ENCODE results near the gene SNHG17.
"Not testable (repeated sequence)": the region's sequence is repeated elsewhere in the genome, so short reads cannot be mapped to it uniquely, and the experiment has no call there.

Gene SNHG17

DNA sequence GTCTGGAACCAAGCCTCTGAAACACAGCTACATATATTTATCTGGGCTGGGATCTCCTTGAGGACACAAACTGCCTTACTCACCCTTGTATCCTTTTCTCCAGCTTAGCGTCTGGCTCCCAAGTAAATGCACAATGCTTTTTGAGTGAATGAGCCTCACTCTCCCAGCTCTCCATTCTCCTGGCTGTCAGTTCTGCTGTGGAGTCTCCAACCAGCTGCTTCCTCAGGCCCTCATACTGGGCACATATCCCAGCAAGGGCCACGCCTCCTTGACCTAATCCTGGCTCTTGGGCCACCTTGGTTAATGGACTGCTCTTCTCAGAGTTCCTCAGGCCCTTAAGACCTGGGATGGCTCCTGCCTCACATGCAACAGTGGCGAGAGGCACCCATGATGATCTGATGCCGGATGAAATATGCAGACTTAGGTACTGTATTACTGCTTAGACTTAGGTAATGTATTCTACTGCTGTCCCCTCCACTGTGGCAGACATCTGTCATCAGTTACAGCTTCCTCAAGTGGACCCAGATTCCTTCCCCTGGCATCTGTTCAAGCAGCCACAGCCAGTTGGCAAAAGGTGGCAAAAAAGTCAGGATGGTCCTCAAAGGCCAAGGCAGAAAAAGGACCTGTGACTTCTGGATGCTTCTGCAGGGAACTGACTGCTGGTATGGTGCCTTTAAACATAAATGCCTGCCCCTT is 16.5 kb downstream of the SNHG17 start:
- DNase-seq (ENCODE audit: low spot score), result no peak

DNA sequence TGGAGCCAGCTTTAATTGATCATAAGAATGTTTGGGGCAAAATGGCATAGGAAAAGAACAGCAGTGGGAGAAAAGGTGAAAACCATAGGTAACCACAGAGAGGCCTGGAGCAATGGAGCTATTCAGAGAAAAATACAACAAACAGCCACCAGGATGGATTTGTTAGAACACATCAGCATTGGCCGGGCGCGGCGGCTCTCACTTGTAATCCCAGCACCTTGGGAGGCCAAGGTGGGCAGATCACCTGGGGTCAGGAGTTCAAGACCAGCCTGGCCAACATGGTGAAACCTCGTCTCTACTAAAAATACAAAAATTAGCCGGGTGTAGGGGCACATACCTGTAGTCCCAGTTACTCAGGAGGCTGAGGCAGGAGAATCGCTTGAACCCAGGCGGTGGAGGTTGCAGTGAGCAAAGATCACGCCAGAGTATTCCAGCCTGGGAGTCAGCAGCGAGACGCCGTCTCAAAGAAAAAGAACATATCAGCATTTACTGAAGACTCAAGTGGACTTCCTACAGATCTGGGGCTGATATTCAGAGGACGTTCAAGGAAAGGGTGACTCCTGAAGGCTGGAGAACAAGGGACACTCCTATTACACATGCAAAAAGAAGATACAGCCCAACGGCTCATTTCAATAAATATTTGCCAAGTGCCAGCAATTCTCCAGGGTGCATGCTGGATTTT is 20.2 kb downstream of the SNHG17 start:
- DNase-seq (ENCODE audit: low spot score), result no peak

DNA sequence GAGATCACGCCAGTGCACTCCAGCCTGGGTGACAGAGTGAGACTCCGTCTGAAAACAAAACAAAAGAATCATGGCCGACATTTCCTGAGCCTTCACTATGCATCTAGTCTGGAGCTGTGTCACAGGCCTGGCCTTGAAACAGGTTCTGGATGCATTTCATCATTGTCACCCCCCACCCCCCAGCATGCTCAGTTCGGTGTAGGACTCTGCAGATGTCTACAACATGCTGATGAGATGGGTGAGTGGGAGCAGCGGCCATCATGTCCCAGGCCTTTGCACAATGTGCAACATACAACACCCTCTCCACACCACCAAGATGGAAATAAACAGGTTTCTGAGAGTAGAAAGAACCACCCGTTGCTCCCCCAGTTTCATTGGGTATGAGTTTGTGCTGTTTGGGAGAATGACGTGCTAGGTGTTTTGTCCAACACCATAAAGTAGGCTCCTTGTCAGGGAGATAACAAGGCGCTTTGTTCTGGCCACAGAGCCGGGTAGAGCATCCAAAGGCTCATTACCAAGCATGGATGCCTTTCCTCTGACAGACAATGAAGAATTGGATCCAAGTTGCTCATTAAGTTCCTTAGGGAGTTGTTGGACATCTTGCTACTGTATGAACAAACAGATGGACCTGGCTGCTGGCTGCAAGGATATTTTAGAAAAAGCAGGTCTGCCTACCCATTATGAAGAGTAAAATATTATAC is 22.1 kb downstream of the SNHG17 start:
- no peak for DNase-seq (ENCODE audit: low spot score)

DNA sequence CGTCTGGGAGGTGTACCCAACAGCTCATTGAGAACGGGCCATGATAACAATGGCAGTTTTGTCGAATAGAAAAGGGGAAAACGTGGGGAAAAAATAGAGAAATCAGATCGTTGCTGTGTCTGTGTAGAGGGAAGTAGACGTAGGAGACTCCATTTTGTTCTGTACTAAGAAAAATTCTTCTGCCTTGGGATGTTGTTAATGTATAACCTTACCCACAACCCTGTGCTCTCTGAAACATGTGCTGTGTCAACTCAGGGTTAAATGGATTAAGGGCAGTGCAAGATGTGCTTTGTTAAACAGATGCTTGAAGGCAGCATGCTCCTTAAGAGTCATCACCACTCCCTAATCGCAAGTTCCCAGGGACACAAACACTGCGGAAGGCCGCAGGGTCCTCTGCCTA is 27.3 kb downstream of the SNHG17 start:
- not testable (repeated sequence) for DNase-seq (ENCODE audit: low spot score)

DNA sequence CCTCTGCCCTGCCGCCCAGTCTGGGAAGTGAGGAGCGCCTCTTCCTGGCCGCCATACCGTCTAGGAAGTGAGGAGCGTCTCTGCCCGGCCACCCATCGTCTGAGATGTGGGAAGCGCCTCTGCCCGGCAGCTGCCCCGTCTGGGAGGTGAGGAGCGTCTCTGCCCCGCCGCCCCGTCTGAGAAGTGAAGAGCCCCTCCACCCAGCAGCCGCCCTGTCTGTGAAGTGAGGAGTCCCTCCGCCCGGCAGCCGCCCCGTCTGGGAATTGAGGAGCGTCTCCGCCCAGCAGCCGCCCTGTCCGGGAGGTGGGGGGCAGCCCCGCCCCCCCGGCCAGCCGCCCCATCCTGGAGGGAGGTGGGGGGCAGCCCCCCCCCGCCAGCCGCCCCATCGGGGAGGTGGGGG is 27.8 kb downstream of the SNHG17 start:
- no peak for DNase-seq (ENCODE audit: low spot score)

DNA sequence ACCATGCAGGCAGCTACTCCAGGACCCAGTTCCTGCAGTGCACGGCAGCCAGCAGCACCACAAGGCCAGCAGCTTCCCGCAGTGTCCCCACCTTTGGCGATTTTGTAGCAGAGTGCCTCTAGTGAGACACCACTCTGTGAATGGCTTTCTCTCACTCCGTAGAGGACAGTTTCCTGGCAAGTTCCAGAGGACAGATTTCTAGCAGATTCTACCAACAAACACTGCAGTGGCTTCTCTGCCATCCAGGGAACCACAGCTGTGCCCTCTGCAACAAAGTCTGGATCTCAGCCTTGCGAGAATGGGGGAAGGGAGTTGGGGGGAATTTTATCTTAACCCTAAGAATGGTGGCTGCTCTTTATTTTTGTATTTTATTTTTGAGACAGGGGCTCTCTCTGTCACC is 28.7 kb downstream of the SNHG17 start:
- DNase-seq (ENCODE audit: low spot score), result no peak

DNA sequence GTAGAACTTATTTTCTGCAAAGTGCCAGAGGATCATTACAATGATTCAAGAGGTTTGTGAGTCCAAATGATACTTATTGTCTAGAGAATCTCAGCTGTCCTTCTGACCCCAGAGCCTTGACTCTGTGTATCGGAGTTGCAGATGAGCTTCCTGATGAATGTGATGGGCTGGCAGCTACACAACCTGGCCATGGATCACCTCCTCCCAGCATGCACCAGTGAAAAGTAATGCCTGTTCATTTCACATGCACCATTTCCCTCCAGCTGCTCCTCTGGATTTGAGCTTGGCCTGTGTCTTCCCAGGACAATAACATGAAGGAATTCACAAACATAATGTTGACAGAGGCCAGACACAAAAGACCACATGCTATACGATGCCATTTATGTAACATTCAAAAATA is 30.0 kb downstream of the SNHG17 start:
- no peak for DNase-seq (ENCODE audit: low spot score)

DNA sequence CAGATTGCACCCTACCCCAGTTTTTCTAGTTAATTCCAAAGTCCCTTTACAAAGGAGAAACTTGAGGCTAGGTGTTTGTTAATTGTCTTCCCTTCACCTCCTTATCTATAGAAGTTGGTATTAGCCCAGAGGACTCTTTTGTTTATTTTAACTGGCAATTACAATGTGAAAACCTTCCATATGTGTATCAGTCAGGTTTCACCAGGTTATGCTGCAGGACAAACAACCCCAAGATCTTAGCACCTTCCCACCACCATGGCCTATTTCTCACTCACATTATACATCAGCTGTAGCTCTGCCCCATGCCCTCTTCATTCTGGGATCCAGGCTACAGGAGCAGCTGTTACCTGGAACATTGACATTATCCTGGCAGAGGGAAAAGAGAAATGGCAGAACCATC is 31.1 kb downstream of the SNHG17 start:
- no peak for DNase-seq (ENCODE audit: low spot score)

DNA sequence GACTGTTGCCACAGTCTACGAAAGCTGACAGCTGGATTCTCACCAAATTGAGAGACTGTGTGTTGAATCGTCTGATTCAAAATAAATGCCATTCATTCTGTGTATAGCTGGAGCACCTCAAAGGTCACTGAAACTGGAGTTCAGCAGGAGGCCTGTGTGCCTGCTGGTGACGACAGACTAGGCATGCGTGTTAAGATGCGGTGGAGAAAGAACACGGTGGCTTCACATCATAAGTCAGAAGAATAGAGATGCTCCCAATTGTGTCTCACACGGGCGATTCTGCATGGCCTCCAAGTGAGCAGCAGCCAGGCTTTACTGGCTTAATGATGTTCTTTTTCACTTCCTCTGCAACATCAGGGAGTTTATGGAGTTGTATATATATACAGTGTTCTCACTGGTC is 32.3 kb downstream of the SNHG17 start:
- no peak for DNase-seq (ENCODE audit: low spot score)

DNA sequence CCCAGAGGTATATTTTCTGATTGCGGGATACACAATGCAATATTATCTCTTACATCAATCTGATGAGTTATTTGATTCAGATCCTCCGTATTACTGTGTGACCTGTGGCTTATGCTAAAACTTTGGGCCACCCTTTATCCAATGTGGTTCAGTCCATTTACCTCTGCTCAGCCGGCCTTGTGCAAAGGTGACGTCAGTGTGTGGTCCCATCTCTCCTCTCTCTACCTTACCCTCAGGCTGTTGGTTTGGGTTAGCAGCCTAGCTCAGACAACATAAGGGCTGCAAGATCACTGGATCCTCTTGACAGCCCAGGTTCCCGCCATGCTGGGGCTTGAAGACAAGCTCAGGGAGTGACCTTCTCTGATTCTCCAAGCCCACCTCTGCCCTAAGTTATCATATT is 33.0 kb downstream of the SNHG17 start:
- no peak for DNase-seq (ENCODE audit: low spot score)

DNA sequence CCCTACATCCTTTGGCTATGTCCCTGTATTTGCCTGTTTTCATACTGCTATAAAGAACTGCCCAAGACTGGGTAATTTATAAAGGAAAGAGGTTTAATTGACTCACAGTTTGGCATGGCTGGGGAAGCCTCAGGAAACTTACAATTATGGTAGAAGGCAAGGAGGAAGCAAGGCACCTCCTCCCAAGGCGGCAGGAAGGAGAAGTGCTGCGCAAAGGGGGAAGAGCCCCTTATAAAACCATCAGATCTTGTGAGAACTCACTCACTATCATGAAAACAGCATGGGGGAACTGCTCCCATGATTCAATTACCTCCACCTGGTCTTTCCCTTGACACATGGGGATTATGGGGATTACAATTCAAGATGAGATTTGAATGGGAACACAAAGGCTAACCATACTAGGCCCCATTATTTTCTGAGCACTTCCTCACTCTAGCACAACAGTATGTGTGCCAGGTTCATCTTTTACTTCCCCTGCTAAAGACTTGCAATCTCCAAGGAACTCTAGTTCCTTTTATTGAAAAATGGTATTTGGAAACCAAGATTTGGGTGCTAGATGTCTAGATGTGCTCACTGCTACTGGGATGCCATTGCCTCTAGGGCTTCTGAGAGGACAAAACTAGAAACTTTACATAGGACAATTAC is 39.3 kb downstream of the SNHG17 start:
- DNase-seq (ENCODE audit: low spot score), result not testable (repeated sequence)

DNA sequence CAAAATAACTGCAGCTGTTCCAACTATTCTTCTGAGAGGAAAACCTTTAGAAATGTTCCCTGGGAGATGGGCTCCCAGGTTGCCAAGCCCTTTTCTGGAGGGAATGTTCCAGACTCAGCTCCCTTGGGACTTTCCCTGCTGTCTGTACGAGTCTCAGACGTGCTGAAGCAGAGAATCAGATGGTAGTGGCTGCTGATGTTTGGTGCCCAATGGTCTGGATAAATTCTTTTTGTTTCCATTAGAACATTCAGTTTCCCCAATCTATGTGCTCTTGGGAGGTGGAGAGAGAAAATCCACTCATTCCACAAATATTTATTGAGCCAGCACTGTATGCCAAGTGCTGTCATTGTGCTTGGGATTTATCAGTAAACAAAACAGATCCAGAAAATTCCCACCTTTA is 40.0 kb downstream of the SNHG17 start:
- DNase-seq (ENCODE audit: low spot score), result no peak

DNA sequence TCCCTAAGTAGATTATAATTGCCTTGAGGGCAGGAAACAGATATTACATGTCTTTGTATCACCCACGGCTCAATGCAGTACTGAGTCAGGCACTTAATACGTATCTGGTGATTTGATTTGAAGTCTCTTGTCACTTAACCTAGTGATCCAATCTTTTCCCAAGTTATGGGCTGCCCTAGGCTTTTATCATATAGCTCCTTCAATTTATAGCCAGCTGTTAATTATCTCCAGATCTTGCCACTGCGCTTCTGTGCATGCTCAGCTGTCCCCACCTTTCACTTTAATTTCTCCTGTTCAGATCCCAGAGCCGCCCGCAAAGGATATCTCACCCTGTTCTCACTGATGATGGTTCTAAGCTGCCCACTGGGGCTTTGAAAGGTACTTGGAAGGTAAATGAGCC is 41.9 kb downstream of the SNHG17 start:
- no peak for DNase-seq (ENCODE audit: low spot score)

DNA sequence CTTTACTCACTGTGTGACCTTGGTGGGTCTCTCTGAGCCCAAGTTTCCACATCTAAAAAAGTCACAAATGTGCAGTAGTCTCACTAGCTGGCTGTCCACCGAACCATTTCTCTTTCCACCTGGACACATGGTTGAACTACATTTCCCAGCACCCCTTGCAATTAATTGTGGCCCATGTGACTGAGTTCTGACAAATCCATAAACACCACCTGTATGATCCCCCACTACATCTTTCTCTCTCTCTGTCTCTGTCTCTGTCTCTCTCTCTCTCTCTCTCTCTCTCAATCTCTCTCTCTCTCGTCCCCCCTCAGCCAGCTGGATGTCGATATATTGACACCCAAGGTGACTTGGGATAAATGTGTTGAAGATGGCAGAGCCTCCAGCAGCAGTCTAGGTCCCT is 42.8 kb downstream of the SNHG17 start:
- no peak for DNase-seq (ENCODE audit: low spot score)

DNA sequence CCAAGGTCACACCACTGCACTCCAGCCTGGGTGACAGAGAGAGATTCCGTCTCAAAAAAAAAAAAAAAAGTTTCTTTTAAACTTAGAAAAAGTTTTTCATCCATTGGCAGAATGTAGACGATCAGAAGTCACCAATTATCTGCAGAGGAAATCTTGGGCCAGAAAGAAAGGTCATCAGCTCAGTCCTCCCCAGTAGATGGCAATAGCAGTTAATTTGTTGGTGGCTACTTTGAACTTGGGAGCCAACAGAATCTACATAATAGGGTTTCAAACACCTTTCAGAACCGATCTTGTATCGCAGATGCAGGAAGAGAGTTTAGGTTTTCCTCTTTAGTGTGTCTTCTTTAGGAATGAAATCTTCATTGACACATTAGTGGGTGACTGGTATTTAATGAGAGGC is 47.2 kb downstream of the SNHG17 start:
- DNase-seq (ENCODE audit: low spot score), result no peak

DNA sequence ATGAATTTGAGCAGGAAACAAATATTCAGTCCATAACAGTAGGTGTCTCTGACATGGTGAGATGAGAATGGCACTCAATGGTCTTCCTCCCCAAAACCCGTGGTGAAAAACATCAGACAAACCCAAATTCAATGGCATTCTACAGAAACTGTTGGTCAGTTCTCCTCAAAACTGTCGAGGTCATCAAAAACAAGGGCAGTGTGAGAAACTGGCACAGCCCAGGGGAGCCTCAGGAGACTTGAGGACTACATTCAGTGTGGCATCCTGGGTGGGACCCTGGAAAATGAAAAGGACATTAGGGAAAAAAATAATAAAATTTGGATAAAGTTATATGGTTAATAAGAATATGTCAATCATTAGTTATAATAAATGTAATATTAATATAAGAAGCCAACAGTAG is 48.3 kb downstream of the SNHG17 start:
- no peak for DNase-seq (ENCODE audit: low spot score)

DNA sequence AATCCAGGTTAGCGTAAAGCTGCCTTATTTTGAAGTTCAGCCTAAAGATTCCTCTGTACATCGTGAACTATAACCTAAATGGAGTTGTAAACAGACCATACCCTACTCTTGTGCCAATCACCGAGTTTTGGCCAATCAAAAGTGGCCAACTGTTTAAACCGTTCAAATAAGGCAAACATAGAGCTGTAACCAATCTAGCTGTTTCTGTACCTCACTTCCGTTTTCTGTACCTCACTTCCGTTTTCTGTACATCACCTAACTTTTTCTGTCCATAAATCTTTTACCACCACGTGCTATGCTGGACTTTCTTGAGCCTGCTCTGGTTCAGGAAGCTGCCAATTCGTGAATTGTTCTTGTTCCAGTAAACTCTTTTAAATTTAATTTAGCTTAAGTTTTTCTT is 49.1 kb downstream of the SNHG17 start:
- DNase-seq (ENCODE audit: low spot score), result no peak

DNA sequence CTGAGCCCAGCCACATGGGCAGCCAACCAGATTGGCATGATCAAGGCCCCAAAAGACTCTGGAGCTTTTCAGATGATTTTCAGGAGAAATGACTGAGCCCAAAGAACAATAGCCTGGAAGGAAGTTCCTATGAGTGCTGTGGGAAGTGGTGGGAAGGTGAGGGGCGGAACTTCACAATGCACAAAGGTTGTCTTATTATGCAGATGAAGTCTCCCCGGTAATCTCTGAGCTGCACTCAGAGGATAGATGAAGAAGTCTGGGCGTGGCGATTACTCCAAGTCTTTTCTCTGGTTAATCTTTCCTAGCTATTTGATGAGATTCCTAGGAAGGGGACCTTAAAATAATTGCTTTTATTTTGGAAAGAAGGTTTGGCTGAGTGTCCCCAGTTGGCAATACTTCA is 52.0 kb downstream of the SNHG17 start:
- no peak for DNase-seq (ENCODE audit: low spot score)

DNA sequence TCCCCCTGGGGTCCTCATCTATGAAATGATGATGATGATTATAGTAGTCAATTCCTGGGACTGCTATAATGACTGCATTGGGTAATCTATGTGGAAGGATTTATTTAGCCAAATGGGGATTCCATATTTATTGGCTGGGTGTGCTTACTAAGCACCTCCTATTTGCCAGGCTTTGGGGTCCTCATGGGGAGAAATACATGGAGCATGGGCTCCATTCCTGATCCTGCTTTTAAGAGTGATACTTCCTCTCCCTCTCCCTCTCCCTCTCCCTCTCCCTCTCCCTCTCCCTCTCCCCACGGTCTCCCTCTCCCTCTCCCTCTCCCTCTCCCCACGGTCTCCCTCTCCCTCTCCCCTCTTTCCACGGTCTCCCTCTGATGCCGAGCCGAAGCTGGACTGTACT is 57.3 kb downstream of the SNHG17 start:
- not testable (repeated sequence) for DNase-seq (ENCODE audit: low spot score)

DNA sequence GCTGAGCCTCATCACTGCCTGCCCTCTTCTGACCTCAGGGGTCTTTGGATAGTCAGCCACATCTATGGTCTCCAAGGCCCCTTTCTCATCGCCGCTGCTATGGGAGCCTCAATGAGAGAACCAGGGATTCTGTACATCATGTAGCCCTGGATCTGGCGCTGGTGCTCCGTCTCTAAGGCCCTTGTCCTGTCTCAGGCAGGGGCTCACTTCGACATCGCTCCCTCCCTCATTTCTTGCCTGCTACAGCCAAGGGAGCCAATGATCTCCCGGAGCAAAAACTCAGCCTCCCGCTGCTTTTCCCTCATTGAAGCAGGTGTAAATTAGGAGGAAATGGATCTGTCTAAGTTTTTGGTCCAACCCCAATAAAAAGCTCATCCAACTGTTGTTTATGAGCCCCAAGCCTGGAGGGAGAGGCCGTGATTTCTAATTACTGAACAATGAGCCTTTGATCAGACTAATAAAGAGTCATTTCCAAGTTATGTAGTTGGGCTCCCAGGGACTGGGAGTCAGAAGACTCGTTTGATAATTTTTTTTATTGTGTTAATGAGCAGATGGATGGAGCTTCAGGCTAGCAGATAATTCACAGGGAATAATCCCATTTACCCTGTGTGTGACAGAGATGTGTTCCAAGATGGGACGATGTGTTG is 58.0 kb downstream of the SNHG17 start:
- no peak for DNase-seq (ENCODE audit: low spot score)

DNA sequence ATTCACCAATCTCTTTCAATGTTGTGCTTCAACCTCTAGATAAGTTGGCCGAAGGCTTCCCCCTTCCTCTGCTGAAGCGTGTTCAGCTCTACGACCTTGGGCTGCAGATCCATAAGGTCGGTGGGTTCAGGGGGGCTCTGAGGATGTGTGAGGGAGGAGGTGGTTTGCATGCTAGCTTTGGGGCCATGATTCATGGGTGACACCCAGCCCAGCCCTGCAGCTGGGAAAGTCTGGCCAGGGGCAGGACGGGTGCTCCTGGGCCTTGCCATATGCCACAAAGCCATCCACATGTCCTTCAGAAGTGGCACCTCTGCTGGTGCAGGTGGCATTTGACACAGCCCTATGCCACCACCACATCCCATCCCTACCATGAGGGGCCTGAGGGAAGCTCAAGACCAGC is 61.2 kb downstream of the SNHG17 start:
- DNase-seq (ENCODE audit: low spot score), result no peak

DNA sequence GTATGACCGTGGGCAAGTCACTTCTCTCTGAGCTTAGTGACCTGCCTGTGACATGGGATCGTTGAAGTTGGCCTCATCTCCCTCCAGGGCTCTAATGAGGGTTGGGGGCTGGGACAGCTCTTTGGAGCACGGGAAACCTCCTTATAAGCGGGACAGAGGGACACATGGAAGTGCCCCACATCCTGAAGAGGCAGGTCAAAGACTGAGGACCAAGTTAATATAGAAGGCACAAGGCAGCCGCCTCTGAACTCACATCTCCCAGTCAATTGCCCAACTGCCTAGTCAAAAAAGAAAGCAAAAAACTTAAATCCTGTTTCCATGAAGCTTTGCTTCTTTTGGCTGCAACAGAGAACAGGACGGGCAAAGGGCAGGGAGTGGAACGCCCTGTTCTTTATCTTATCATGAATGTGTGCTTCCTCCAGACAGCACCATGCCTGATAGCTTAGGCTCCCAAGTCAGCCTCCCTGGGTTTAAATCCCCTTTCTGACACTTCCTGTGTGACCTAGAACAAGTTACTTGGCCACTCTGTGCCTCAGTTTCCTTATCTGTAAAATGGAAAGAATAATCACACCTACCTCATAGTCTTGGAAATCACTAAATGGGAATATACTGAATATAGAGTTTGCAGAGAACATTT is 61.8 kb downstream of the SNHG17 start:
- DNase-seq (ENCODE audit: low spot score), result no peak

All from hematopoietic multipotent progenitor cell treated with erythropoietin and hydrocortisone succinate and interleukin-3 and kit ligand, for 17 days (in vitro differentiated cells).